Progenitor cell of endocrine pancreas (in vitro differentiated cells): ENCODE measurements around the gene ZNF532. TPM values are rescaled to one million over a fixed set of nuclear protein-coding genes. Genes with fewer than 3 reads are reported as not detected.
A peak's percentile ranks its signal among the peaks of the same experiment; 100 is the strongest.

ENCODE experiments used
- DNase-seq: peaks from one replicate; pipeline ENCODE4 v3.0.0; 2021; ENCODE audit warnings: low spot score; ENCODE audit not compliant: unreplicated experiment
- H3K27ac Mint-ChIP-seq: 2 replicates; pipeline ENCODE4 v1.8.0; 2021; ENCODE audit warnings: mild to moderate bottlenecking, moderate library complexity, mixed read lengths
- H3K27me3 Mint-ChIP-seq: 2 replicates; pipeline ENCODE4 v1.8.0; 2021; ENCODE audit warnings: mixed read lengths
- H3K36me3 Mint-ChIP-seq: 2 replicates; pipeline ENCODE4 v1.8.0; 2022; ENCODE audit warnings: mixed read lengths; ENCODE audit not compliant: insufficient read depth
- H3K4me1 Mint-ChIP-seq: 2 replicates; pipeline ENCODE4 v1.8.0; 2021; ENCODE audit warnings: low read depth, mixed read lengths
- H3K4me3 Mint-ChIP-seq: 2 replicates; pipeline ENCODE4 v1.8.0; 2021; ENCODE audit warnings: low read depth, mild to moderate bottlenecking, moderate library complexity, mixed read lengths
- H3K9me3 Mint-ChIP-seq: 2 replicates; pipeline ENCODE4 v1.8.0; 2021; ENCODE audit warnings: low read depth, mixed read lengths
- CTCF ChIP-seq: fragments of 200-600 bp; sonication (generic); IDR thresholded peaks from one replicate; pipeline ENCODE4 v1.5.0; 2021; ENCODE audit warnings: antibody characterized with exemption, mild to moderate bottlenecking; ENCODE audit not compliant: unreplicated experiment
- total RNA-seq: library from RNA; stranded (reverse); gene quantifications from 2 replicates; pipeline ENCODE4 v1.2.1, GENCODE V29; 2021

ZNF532 gene
- total RNA-seq, 1 donor from 2014 or later: 190 TPM

- TF ChIP-seq CTCF: no peak
- H3K27ac Mint-ChIP-seq: no peak overlapping the region
- no peak for DNase-seq
- H3K4me3 Mint-ChIP-seq: no peak overlapping the region
- peaks cover 25% of the 10 kb centered on the region for H3K36me3 Mint-ChIP-seq
- no peaks in the 10 kb centered on the region for H3K27me3 Mint-ChIP-seq
- H3K4me1 Mint-ChIP-seq: peaks cover 6% of the 10 kb centered on the region
- no peaks in the 10 kb centered on the region for H3K9me3 Mint-ChIP-seq
These were observed 113.1 kb downstream of the ZNF532 start for GRCh38 chr18:58977801-58978200.

- H3K36me3 Mint-ChIP-seq: peaks cover 34% of the 10 kb centered on the region
- H3K27ac Mint-ChIP-seq: no peak overlapping the region
- TF ChIP-seq CTCF: no peak
- H3K27me3 Mint-ChIP-seq: no peaks in the 10 kb centered on the region
- DNase-seq: no peak
- H3K4me3 Mint-ChIP-seq: no peak overlapping the region
- H3K9me3 Mint-ChIP-seq: no peaks in the 10 kb centered on the region
- H3K4me1 Mint-ChIP-seq: peaks cover 6% of the 10 kb centered on the region
These were observed 114.2 kb downstream of the ZNF532 start for GRCh38 chr18:58978916-58979315.

- H3K4me1 Mint-ChIP-seq: peaks cover 6% of the 10 kb centered on the region
- DNase-seq: no peak
These were observed 114.9 kb downstream of the ZNF532 start for GRCh38 chr18:58979615-58980014.

DNA sequence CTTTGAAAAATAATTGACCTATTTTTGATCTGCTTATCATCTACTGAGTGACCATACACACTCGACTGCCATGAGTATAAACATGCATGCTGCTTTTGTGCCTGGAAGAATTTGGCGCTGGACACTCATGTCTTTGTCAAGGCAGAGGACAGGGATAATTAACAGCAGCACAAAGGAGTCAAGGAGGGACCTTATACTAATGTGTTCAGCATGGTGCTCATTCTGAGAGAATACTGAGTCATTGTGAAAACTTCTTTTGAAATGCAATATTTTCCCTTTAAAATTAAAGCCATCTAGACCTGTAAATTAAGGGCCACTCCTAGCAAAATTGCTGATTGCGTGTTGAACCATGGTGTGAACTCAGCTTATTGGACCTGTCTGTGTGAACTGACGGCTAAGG, 116.3 kb downstream of the ZNF532 start:
- H3K36me3 Mint-ChIP-seq: peaks cover 42% of the 10 kb centered on the region
- DNase-seq: no peak
- no peak overlapping the region for H3K27ac Mint-ChIP-seq
- no peak overlapping the region for H3K4me3 Mint-ChIP-seq
- no peaks in the 10 kb centered on the region for H3K9me3 Mint-ChIP-seq
- no peak for TF ChIP-seq CTCF
- H3K4me1 Mint-ChIP-seq: no peaks in the 10 kb centered on the region
- no peaks in the 10 kb centered on the region for H3K27me3 Mint-ChIP-seq

More at GRCh38 chr18:58979615-58980014, 114.9 kb downstream of the ZNF532 start:
- H3K27me3 Mint-ChIP-seq: no peaks in the 10 kb centered on the region
- H3K36me3 Mint-ChIP-seq: peaks cover 37% of the 10 kb centered on the region
- TF ChIP-seq CTCF: no peak
- no peaks in the 10 kb centered on the region for H3K9me3 Mint-ChIP-seq
- peak overlapping the region; percentile 23 for H3K27ac Mint-ChIP-seq
- H3K4me3 Mint-ChIP-seq: no peak overlapping the region

GRCh38 chr18:58983260-58984155, 118.8 kb downstream of the ZNF532 start:
- Mint-ChIP-seq H3K27ac (peak overlapping the region; percentile 19), H3K4me1 (no peaks in the 10 kb centered on the region), H3K27me3 (no peaks in the 10 kb centered on the region), H3K4me3 (no peak overlapping the region), H3K9me3 (peaks cover 7% of the 10 kb centered on the region), H3K36me3 (peaks cover 49% of the 10 kb centered on the region)
- DNase-seq: no peak
- no peak for TF ChIP-seq CTCF
